B cell (primary cell): Measurements from ENCODE around the gene CDX4.

Source experiments
- CTCF ChIP-seq: fragments of 200-600 bp; IDR thresholded peaks from one replicate; pipeline ENCODE4 v1.8.0; 2022; ENCODE audit warnings: antibody characterized with exemption, mild to moderate bottlenecking
- EZH2 ChIP-seq: IDR thresholded peaks from 2 replicates; pipeline ENCODE4 v1.6.1; 2012; ENCODE audit warnings: borderline replicate concordance, low read depth, mild to moderate bottlenecking, moderate library complexity, low read length; ENCODE audit not compliant: insufficient read depth, poor library complexity, severe bottlenecking

- no peak for TF ChIP-seq CTCF
- no peak for TF ChIP-seq EZH2
Measured at GRCh38 chrX:73412930-73413329, 33.9 kb upstream of the CDX4 start.
